WI38 (cell line): ENCODE results near the gene MIER2.

Experiments
- H3K4me3 ChIP-seq: 2 replicates; pipeline ENCODE4 v1.5.1; 2011; ENCODE audit warnings: low read depth, mild to moderate bottlenecking, control low read depth, low read length
- TF ChIP-seq, protein P1 (sequence below): IDR thresholded peaks from 2 replicates; pipeline ENCODE4 v1.5.1; 2012; ENCODE audit warnings: low read depth, mild to moderate bottlenecking, control low read depth, low read length

The MIER2 gene

DNA sequence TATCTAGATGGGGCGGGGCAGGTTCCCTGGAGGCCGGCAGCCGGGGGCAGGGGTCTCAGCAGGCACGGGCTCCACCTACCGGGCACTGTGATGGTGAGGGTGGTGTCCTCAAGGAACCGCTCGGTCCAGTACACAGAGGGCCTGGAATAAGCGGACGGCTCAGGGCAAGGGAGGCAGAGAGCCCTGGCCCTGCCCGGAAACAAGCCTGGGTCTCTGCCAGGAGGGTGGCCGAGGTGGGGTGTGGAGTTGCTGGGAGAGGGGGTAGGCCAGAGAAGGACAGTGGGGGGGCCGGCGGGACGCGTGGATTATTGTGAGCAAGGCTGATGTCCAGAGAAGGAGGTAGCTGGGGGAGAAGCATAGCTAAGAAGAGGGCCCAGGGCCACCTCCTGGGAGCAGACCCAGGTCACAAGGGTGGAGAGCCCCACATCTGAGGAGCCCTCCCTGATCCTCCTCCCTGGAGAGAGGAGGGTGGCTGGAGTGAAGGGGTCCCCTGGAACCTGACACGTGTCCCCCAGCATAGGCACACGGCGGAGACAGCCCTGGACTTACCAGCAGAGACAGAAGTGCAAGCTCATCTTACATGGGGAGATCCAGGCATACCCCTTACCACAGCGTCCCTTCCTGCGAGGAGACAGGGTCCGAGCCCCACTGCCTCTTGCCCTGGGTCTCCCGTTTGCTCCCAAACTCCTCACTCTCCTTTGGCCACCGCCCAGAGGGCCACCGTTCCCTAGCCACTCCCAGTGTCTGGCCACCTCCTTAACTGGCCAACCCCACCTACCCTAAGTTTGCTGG lies 29.0 kb upstream of the MIER2 start:
- TF ChIP-seq, protein P1, sequence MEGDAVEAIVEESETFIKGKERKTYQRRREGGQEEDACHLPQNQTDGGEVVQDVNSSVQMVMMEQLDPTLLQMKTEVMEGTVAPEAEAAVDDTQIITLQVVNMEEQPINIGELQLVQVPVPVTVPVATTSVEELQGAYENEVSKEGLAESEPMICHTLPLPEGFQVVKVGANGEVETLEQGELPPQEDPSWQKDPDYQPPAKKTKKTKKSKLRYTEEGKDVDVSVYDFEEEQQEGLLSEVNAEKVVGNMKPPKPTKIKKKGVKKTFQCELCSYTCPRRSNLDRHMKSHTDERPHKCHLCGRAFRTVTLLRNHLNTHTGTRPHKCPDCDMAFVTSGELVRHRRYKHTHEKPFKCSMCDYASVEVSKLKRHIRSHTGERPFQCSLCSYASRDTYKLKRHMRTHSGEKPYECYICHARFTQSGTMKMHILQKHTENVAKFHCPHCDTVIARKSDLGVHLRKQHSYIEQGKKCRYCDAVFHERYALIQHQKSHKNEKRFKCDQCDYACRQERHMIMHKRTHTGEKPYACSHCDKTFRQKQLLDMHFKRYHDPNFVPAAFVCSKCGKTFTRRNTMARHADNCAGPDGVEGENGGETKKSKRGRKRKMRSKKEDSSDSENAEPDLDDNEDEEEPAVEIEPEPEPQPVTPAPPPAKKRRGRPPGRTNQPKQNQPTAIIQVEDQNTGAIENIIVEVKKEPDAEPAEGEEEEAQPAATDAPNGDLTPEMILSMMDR: no peak
- no peak overlapping the region for H3K4me3 ChIP-seq

DNA sequence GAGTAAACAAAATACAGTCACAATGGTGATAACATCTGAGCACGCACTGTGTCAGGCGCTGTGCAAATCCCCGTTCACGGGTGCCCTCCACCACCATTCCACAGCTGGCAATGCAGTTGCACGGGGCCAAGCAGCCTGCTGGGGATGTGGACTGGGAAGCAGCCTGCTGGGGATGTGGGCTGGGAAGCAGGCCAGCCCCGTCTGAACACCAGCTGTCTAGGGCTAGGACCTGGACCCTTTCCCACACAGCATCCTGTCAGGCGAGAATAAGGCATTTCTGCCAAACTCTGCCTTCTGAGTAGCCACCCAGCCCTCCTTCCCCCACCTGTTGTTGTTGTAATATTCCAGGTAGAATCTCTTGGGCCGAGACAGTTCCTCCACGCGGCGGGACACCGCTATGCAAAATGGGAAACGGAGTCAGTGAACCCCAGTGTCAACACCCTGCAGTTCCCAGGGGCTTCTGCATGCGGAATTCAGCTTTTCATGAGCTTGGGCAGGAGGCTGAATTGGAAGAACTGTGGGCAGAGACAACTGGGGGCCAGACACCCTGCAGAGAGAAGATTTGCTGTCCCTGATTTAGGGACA lies 27.8 kb upstream of the MIER2 start:
- TF ChIP-seq, protein P1: no peak
- H3K4me3 ChIP-seq: no peak overlapping the region

DNA sequence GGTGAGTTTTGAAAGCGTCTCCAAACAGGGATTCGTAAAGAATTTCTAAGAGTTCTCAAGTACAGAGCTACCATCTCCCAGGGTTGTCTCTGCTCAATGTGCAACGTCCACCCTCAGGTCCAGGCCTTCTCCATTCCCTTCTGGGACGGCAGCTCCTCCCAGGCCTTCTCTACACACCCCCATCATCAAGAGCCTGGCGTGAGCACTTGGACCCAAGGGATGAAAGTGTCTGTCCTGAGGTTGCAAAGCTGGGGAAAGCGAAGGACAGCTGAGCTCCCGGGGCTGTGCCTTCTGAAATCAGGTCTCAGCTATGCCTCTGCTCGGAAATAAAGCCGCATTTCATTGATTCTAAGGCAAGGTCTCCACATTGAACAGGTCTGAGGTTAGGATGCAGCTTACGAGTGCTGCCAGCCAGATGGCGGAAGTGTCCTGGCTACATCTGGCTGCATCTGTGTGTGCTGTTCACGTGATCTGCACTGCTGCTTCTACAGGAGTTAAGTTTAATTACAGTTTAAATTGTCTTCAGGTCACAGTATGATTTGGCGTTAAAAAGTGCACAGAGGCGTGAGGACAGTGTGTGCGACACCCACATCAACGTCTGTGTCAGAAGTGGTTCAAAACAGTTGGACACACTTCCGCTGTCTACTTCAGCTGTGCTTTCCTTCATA lies 27.0 kb upstream of the MIER2 start:
- TF ChIP-seq, protein P1: no peak
- no peak overlapping the region for H3K4me3 ChIP-seq

DNA sequence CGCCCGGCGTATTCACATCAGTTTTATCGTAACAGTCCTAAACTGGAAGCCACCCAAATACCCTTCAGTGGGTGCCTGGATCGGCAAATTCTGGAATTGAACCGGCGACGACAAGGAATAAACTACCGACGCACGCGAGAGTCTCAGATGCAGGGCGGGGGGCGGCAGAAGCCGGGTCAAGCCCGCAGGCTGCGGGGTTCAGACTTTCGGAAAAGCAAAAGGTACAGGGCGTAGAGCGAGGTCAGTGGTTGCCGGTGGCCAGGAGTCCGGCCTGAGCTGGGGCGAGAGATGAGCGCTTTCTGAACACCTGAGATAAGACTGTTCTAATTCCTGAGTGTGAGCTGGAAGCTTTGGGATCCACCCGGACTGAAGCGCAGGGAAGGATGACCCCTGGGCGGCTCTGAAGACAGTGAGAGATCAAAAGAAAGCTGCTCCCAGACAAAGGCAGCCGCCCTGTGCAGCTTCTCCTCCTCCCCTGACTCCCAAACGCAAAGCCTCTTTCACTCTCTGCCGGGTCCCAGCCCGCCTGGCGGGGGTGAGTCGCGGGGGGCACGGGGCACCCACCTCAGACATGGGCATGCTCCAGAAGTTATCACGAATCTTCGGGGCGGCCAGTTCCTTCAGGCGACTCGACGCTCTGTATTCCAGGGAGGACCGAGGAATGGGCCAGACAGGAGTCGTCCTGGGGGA lies 26.2 kb upstream of the MIER2 start:
- TF ChIP-seq, protein P1: no peak
- H3K4me3 ChIP-seq: no peak overlapping the region

DNA sequence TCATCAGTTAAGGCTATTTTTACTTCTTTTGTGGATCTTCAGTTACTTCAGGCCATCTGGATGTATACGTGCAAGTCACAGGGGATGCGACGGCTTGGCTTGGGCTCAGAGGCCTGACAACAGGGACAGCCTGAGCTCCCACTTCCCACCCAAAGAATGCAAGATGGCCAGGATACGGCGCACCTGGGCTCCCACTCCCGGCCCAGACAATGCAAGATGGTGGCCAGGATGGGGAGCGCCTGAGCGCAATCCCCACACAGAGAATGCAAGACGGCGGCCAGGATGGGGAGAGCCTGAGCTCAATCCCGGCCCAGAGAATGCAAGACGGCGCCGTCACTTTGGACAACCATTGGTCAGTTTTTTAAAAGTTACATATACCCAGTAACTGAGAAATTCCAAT lies 25.3 kb upstream of the MIER2 start:
- TF ChIP-seq, protein P1: no peak
- H3K4me3 ChIP-seq: no peak overlapping the region

DNA sequence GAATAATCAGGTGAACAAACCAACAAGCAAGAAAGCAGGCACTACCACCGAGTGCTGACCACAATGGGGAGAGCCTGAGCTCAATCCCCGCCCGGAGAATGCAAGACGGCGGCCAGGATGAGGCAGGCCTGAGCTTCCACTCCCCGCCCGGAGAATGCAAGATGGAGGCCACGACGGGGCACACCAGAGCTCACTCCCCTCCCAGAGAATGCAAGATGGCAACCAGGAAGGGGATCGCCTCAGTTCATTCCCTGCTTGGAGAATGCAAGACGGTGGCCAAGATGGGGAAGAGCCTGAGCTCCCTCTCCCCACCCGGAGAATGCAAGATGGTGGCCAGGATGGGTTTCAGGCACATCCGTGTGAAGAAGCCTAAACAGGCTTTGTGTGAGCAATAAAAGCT lies 24.7 kb upstream of the MIER2 start:
- H3K4me3 ChIP-seq: no peak overlapping the region
- TF ChIP-seq, protein P1: no peak
